Ovary (tissue), 3 donors: ENCODE results near the gene GSG1L2.

ENCODE experiments used
- EP300 ChIP-seq: sonication (generic); formaldehyde crosslinking; IDR thresholded peaks from one replicate; pipeline ENCODE4 v1.6.1; 2017; ENCODE audit warnings: antibody characterized with exemption
- POLR2A ChIP-seq: fragments of 450-650 bp; IDR thresholded peaks from one replicate; pipeline ENCODE4 v1.6.1; 2017; ENCODE audit warnings: antibody characterized with exemption, mild to moderate bottlenecking, moderate library complexity
- TF ChIP-seq, protein P1 (sequence below), 3 donors: fragments of 450-650 bp in 2 of 3; fragments of 200-600 bp in 1 of 3; IDR thresholded peaks; one replicate each; pipeline versions ENCODE4 v1.5.1 to v1.8.0; 2016 to 2022; ENCODE audit warnings: antibody characterized with exemption in 3 of 3, mild to moderate bottlenecking in 1 of 3
- donor health status: DM: no; HTN: no; CAD: no.

DNA sequence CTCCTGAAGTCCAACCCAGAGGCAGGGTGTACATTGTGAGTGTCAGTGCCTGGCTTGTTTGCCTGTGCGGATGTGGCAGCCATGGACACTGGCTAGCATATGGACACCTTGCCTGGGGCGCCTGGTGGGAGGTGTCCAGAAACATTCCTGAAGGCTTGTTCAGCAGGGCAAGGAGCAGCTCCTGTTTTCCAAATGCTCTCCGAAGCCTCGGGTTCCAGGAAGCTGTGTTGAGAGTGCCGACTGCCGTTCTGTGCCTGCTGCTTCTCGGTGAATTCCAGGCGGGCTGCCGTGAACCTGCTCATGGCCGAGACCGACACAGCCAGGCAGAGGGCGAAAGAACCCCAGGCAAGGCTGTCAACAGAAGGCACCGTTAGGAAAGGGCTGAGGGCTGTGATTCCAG lies 19.6 kb downstream of the GSG1L2 start:
- TF ChIP-seq, protein P1, sequence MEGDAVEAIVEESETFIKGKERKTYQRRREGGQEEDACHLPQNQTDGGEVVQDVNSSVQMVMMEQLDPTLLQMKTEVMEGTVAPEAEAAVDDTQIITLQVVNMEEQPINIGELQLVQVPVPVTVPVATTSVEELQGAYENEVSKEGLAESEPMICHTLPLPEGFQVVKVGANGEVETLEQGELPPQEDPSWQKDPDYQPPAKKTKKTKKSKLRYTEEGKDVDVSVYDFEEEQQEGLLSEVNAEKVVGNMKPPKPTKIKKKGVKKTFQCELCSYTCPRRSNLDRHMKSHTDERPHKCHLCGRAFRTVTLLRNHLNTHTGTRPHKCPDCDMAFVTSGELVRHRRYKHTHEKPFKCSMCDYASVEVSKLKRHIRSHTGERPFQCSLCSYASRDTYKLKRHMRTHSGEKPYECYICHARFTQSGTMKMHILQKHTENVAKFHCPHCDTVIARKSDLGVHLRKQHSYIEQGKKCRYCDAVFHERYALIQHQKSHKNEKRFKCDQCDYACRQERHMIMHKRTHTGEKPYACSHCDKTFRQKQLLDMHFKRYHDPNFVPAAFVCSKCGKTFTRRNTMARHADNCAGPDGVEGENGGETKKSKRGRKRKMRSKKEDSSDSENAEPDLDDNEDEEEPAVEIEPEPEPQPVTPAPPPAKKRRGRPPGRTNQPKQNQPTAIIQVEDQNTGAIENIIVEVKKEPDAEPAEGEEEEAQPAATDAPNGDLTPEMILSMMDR (IDR thresholded peaks at IDR 0.05), result no peak
- TF ChIP-seq POLR2A (no peak), EP300 (no peak)
